Measurements from ENCODE around the gene CBLN3.

Gene CBLN3

GRCh38 chr14:24378981-24379906, 50.2 kb downstream of the CBLN3 start:
- DNase-seq: no peak

GRCh38 chr14:24378327-24378726, 51.1 kb downstream of the CBLN3 start:
- no peak for DNase-seq

- no peak for DNase-seq
Measured at GRCh38 chr14:24377657-24378056, 51.8 kb downstream of the CBLN3 start.

- DNase-seq: no peak
Measured at GRCh38 chr14:24377126-24377525, 52.3 kb downstream of the CBLN3 start.

Measured in NK-92 treated with Interleukin-12 subunit alpha and Interleukin-12 subunit beta, amount 100 ng/mL, for 24 hours (cell line).